Measurements from ENCODE around the gene CHRD. TPM values are rescaled to one million over a fixed set of nuclear protein-coding genes. Genes with fewer than 3 reads are reported as not detected.

CHRD gene
- total RNA-seq, 1 donor from 2014 or later = 6.5 TPM

DNA sequence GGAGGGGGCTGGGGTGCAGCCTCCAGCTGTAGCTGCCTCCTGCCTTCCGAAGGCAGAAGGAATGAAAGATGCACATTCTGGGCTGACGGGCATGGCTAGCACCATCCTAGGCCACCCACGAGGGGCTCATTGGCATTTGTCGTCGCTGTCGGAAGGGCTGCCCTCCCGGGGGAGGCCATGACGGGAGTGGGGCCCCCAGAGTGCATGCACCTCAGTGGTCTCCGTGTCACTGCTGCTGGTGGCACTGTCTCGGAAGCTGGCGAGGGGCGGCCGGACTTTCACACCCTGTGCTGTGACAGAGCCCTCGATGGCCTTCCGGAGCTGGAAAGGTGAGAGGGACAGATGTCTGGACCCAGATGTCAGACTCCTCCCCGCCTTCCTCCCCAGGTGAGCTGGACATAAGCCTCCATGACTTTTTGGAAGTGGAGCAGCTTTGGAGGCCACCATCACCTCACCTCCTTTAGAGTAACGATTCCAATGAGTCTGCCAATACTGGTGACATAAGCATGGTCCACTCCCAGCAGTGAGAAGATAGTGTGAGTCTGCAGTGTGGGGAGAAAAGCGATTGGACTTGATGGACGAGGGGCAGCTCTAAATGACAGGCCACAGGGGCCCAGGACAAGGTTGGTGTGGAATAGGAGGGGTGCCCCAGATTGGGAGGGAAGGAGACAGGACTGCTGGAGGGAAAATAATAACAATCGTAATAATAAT, 33.2 kb upstream of the CHRD start:
- DNase-seq (ENCODE audit: low spot score) = no peak

- no peak for DNase-seq (ENCODE audit: low spot score)
Measured at GRCh38 chr3:184347321-184348056, 32.4 kb upstream of the CHRD start.

GRCh38 chr3:184348057-184348382, 31.8 kb upstream of the CHRD start:
- no peak for DNase-seq (ENCODE audit: low spot score)

- DNase-seq (ENCODE audit: low spot score) = peak; percentile 77
Measured at GRCh38 chr3:184349563-184350470, 30.0 kb upstream of the CHRD start.

GRCh38 chr3:184350618-184351017, 29.2 kb upstream of the CHRD start:
- DNase-seq (ENCODE audit: low spot score) = no peak

- DNase-seq (ENCODE audit: low spot score) = no peak
Measured at GRCh38 chr3:184351511-184352148, 28.2 kb upstream of the CHRD start.

GRCh38 chr3:184352149-184352785, 27.6 kb upstream of the CHRD start:
- peak; percentile 94 for DNase-seq (ENCODE audit: low spot score)

DNA sequence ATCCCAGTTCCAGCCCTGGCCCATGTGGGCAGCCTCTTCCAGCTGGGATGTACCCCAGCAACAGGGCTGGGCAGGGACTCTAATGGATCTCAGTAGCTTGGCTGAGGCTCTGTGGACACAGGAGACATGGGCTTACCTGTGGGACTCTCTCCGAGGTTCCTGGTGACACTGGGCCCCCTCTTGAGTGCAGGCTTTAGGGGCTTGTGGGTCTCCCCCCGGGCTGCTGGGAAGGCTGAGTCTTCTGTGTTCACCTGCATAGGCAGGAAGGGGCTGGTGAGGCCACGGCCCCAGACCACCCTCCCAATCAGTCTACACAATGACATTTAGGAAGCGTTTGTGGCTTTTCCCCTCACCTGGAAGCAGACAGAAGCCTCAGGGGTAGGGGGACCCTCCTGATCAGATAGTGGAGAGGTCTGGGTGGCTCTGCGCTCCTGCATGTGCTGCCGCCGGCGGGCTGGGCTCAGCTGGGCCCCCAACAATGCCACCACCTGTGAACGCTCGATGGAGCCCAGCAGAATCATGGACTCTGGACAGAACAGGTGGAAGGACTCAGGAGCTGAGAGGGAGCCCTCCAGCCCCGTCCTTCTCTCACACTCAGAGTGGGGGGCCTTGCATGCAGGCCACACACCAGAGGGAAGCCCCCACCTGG, 26.8 kb upstream of the CHRD start:
- no peak for DNase-seq (ENCODE audit: low spot score)

- DNase-seq (ENCODE audit: low spot score) = no peak
Measured at GRCh38 chr3:184353546-184353941, 26.3 kb upstream of the CHRD start.

DNA sequence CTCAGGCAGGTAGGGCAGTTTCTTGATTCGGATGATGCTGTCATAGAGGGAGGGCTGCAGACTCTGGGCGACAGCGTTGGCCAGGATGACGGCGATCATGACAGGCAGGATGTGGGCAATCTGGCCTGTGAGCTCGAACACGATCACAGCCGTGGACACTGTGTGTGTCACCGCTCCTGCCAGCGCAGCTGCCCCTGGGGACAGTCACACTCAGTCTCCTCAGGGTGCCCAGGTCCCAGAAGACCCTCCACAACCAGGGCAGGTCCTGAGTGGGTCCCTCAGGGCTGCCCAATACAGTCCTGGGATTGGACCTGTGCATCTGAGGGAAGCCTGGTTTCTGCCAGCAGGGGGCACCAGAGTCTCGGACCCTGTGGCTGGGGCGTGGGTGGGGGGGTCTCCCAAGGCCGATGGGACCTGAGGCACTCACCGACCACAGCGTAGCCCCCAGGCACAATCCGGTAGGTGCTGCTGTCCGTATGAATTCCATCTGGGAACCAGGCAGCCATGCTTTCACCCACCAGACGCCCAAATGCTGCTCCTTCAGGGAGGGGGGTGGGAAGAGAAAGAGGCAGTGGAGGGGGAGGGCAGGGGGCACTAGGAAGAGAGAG, 25.6 kb upstream of the CHRD start:
- no peak for DNase-seq (ENCODE audit: low spot score)

DNA sequence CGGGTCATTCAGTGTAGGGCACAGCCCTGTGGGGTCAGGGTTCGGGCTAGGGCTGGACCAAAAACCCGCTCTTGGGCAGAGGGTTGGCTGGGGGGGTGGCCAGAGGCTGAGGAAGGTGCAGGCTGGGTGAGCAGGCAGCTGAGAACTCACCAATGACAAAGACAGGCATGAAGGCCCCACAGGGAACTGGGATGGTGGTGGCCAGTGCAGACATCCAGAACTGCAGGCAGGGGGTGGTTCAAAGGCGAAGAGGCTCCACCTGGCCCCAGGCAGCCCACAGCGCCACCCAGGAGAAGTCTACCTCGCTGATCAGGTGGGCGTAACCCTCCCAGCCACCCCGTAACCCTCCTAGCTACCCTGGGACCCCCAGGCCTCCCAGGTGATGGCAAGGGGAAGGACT, 25.1 kb upstream of the CHRD start:
- no peak for DNase-seq (ENCODE audit: low spot score)

DNA sequence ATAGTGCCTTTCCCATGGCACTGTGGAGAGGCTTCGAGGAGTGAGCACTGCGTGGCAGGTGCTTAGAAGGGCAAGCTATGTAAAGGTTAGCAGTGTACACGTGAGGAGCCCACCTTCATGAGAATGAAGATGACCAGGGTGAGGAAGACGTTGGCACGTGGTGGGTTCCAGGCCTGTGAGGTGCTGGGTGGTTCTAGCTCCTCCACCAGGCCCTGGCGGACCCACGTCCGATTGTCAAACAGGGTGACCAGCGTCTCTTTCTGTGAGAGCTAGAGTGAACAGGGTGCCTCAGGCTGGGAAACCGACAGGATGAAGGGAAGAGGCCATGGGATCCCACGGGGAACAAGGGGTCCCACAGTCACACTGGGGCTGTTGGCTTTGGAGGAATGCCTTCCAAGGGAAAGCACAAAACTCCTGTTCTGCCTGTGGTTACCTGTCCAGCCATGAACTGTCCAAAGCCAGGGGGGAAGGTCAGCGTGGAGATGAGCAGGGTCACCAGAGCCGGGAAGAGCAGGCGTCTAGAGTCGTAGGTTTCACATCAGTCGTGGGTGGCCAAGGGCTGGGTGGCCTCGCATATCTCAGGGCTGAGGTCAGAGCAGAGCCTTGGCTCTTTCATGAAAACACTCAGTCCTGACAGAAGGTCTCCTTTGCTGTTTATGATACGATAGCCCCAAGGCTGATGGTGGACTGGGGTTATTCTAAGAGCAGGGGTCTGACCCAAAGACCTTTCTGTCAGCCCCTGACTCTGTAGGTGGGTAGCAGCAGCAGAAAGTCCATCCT, 24.4 kb upstream of the CHRD start:
- DNase-seq (ENCODE audit: low spot score) = no peak

GRCh38 chr3:184357248-184358123, 22.4 kb upstream of the CHRD start:
- no peak for DNase-seq (ENCODE audit: low spot score)

DNA sequence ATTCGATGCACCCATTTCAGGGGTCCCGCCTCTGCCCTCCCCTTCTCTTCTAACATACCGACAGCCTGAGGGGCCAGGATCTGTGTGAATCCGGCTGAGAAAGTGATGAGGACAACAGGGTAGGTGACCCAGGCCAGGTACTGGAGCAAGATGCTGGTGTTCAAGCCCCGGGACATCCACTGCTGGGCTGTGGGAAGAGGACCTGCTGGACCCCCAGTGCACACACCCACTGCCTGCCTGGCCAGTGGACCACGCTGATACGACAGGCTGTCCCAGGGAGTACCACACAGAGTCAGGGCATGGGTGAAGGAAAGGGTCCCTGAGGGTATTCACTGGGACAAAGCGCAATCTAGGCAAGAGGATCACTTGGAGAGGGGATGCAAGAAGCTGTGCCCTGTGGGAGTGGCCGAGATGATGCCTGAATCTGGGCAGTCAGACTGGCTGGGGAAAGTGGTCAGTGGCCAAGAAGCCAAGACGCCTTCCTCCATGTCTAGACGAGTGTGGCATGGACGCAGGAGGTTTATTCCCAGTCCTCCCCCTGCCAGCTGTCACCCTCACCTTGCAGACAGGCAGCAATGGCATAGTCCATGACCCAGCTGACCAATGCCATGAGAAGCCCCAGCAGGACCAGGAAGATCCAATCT, 21.6 kb upstream of the CHRD start:
- no peak for DNase-seq (ENCODE audit: low spot score)

DNA sequence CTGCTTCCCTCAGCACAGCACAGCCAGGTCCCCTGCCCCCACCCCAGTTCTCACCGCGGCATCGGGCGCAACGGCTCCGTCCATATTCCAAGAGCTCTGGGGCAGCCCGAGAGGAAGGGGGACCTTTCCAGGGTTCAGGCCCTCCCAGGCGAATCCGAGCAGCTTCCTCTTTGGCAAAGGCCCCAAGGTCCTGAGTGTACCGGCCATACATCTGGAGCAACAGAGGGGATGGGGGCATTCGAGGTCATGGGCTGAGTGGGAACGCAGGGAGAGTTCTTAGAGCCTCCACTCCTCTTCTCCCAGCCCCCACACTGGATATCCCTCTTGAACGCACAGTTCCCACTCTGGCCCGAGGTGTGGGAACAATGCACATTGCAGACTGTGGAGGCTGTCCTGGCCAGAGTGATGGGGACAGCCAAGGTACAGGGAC, 20.9 kb upstream of the CHRD start:
- DNase-seq (ENCODE audit: low spot score) = no peak

GRCh38 chr3:184359610-184360009, 20.2 kb upstream of the CHRD start:
- DNase-seq (ENCODE audit: low spot score) = no peak

GRCh38 chr3:184360070-184360928, 19.6 kb upstream of the CHRD start:
- DNase-seq (ENCODE audit: low spot score) = no peak
